B cell (primary cell): Measurements from ENCODE around the gene IGF2BP3. TPM values are rescaled to one million over a fixed set of nuclear protein-coding genes. Genes with fewer than 3 reads are reported as not detected.

ENCODE experiments used
- ATAC-seq: fragments of 200-7000 bp; cut with Tn5 transposase; one replicate; pipeline ENCODE4 v1.10.0; 2021; ENCODE audit warnings: low read depth, mild to moderate bottlenecking, moderate number of reproducible peaks, moderate library complexity
- CTCF ChIA-PET: fragments of 350-600 bp; sonication (Branson Sonifier 250); formaldehyde crosslinking; loops from one replicate; lab custom pipeline; 2021; ENCODE audit warnings: antibody characterized with exemption, inconsistent platforms; lab: Charles Lee
- POLR2A ChIA-PET: fragments of 350-600 bp; sonication (Branson Sonifier 250); formaldehyde crosslinking; loops from one replicate; lab custom pipeline; 2021; ENCODE audit warnings: antibody characterized with exemption; lab: Charles Lee
- DNase-seq: peaks from one replicate; pipeline ENCODE4 v3.0.0; 2013
- H2AFZ ChIP-seq: 2 replicates; pipeline ENCODE4 v1.6.1; 2012; ENCODE audit warnings: mild to moderate bottlenecking, low read depth, low read length; ENCODE audit not compliant: insufficient read depth, poor library complexity, severe bottlenecking
- H3K27ac ChIP-seq, 2 donors: 1 replicate in 1 of 2; 2 replicates in 1 of 2; pipeline ENCODE4 v1.5.1; 2012 to 2013; ENCODE audit warnings: low read length in 2 of 2, mild to moderate bottlenecking in 2 of 2, moderate library complexity in 1 of 2
- H3K27me3 ChIP-seq, 4 experiments: fragments of 200-600 bp in 1 of 4; sonication (generic) in 1 of 4; replicated peaks in 1 of 4; 1 replicate in 2 of 4; 2 replicates in 2 of 4; pipeline versions ENCODE4 v1.6.1 to v1.7.0; 2013 to 2016; ENCODE audit warnings: low read length in 3 of 4, mild to moderate bottlenecking in 2 of 4, mixed read lengths in 1 of 4, moderate library complexity in 1 of 4; ENCODE audit not compliant: insufficient read depth in 4 of 4, control insufficient read depth in 3 of 4; ENCODE audit errors: control extremely low read depth in 1 of 4
- H3K36me3 ChIP-seq, 2 experiments: replicated peaks in 1 of 2; 1 replicate in 1 of 2; 2 replicates in 1 of 2; pipeline versions ENCODE4 v1.6.1 to v1.7.1; 2013; ENCODE audit warnings: low read length in 1 of 2; ENCODE audit not compliant: insufficient read depth in 2 of 2, control insufficient read depth in 1 of 2; ENCODE audit errors: control extremely low read depth in 1 of 2, extremely low read depth in 1 of 2
- H3K4me1 ChIP-seq, 2 donors: fragments of 200-600 bp in 1 of 2; sonication (generic) in 1 of 2; 1 replicate in 1 of 2; 2 replicates in 1 of 2; pipeline versions ENCODE4 v1.5.1 to v1.6.1; 2013 to 2017; ENCODE audit warnings: low read length in 2 of 2; ENCODE audit not compliant: control insufficient read depth in 2 of 2, insufficient read depth in 2 of 2
- H3K4me2 ChIP-seq: replicated peaks from 2 replicates; pipeline ENCODE3; 2012; ENCODE audit warnings: mild to moderate bottlenecking, low read depth, low read length; ENCODE audit not compliant: poor library complexity, severe bottlenecking
- H3K4me3 ChIP-seq, 5 experiments: fragments of 200-600 bp in 1 of 5; sonication (generic) in 1 of 5; 1 replicate in 3 of 5; 2 replicates in 2 of 5; pipeline versions ENCODE4 v1.5.1 to v1.7.0; 2011 to 2016; ENCODE audit warnings: low read length in 4 of 5, mild to moderate bottlenecking in 4 of 5, low read depth in 2 of 5, control low read depth in 1 of 5, moderate library complexity in 1 of 5; ENCODE audit not compliant: insufficient read depth in 1 of 5; ENCODE audit errors: control extremely low read depth in 1 of 5, extremely low read depth in 1 of 5
- H3K79me2 ChIP-seq: fragments of 200-600 bp; sonication (generic); one replicate; pipeline ENCODE4 v1.6.0; 2016; ENCODE audit warnings: low read length; ENCODE audit not compliant: control insufficient read depth, insufficient read depth
- H3K9ac ChIP-seq: fragments of 200-600 bp; sonication (generic); 2 replicates; pipeline ENCODE4 v1.6.1; 2017; ENCODE audit warnings: mild to moderate bottlenecking, low read length, moderate library complexity
- H3K9me3 ChIP-seq, 3 donors: one replicate each; pipeline versions ENCODE4 v1.6.1 to v1.7.1; 2013; ENCODE audit warnings: low read length in 2 of 3; ENCODE audit not compliant: control insufficient read depth in 2 of 3, insufficient read depth in 1 of 3; ENCODE audit errors: control extremely low read depth in 1 of 3
- H4K20me1 ChIP-seq: 2 replicates; pipeline ENCODE4 v1.6.0; 2012; ENCODE audit warnings: mild to moderate bottlenecking, low read length; ENCODE audit not compliant: insufficient read depth, control insufficient read depth, poor library complexity, severe bottlenecking
- H3K27ac Mint-ChIP-seq: one replicate; pipeline ENCODE4 v1.8.0; 2021; ENCODE audit warnings: mixed read lengths
- H3K27me3 Mint-ChIP-seq: one replicate; pipeline ENCODE4 v1.8.0; 2021; ENCODE audit warnings: mixed read lengths
- H3K4me1 Mint-ChIP-seq: one replicate; pipeline ENCODE4 v1.8.0; 2021; ENCODE audit warnings: mixed read lengths
- H3K4me3 Mint-ChIP-seq: one replicate; pipeline ENCODE4 v1.8.0; 2021; ENCODE audit warnings: mixed read lengths
- H3K9me3 Mint-ChIP-seq: one replicate; pipeline ENCODE4 v1.8.0; 2022; ENCODE audit warnings: mixed read lengths; ENCODE audit not compliant: insufficient read depth
- CTCF ChIP-seq: fragments of 200-600 bp; IDR thresholded peaks from one replicate; pipeline ENCODE4 v1.8.0; 2022; ENCODE audit warnings: antibody characterized with exemption, mild to moderate bottlenecking
- EZH2 ChIP-seq: IDR thresholded peaks from 2 replicates; pipeline ENCODE4 v1.6.1; 2012; ENCODE audit warnings: borderline replicate concordance, low read depth, mild to moderate bottlenecking, moderate library complexity, low read length; ENCODE audit not compliant: insufficient read depth, poor library complexity, severe bottlenecking
- WGBS: methylation state at CpG from one replicate; pipeline ENCODE4 v1.1.5; 2013; ENCODE audit warnings: missing lambda C conversion rate; ENCODE audit not compliant: insufficient coverage; 5-methylcytosine and 5-hydroxymethylcytosine counted together
- intact Hi-C: fragments of 100-400 bp; cut with micrococcal nuclease; formaldehyde crosslinking; loops from one replicate; pipeline ENCODE4 v1.10.0; 2022
- polyA plus RNA-seq: library from polyadenylated mRNA; depleted of rRNA; stranded (reverse); fragments of >200 nt; gene quantifications from 2 replicates; pipeline ENCODE4 v1.2.3, GENCODE V29; 2012
- total RNA-seq, 2 donors: library from RNA; stranded (reverse); fragments of 120-200 nt in 1 of 2; gene quantifications; 1 replicate in 1 of 2; 2 replicates in 1 of 2; pipeline versions ENCODE4 v1.2.3 to v1.2.4, GENCODE V29; 2013 to 2022

The IGF2BP3 gene
- total and polyA plus RNA-seq, 2 donors (not counting 1 experiment from before 2014, with no cell fraction given) = 0.63 to 10.0 TPM

GRCh38 chr7:23372611-23373010 is 97.7 kb downstream of the IGF2BP3 start:
- Histone ChIP-seq H3K27me3 (no peaks in the 10 kb centered on the region), H3K9me3 (no peaks in the 10 kb centered on the region), H3K4me1 (peaks cover 43 to 45% of the 10 kb centered on the region in 2 donors), H3K79me2 (peaks cover 4% of the 10 kb centered on the region), H3K4me3 (peak overlapping the region in 2 of 5 experiments; percentile 1 to 38), H2AFZ (peak overlapping the region; percentile 7), H3K27ac (peak overlapping the region; percentile 65 to 77), H4K20me1 (no peaks in the 10 kb centered on the region), H3K9ac (peak overlapping the region; percentile 17), H3K36me3 (no peaks in the 10 kb centered on the region), H3K4me2 (peak overlapping the region; percentile 66)
- peak overlapping the region; percentile 74 for H3K4me3 Mint-ChIP-seq
- no peaks in the 10 kb centered on the region for H3K27me3 Mint-ChIP-seq
- H3K9me3 Mint-ChIP-seq = no peaks in the 10 kb centered on the region
- 68% methylated on average over 4 of the region's 4 CpGs for WGBS
- ChIA-PET POLR2A (no interaction called here), CTCF (interaction anchor here (0.6 to 6.9 kb wide), 6 partner anchors 10 to 100 kb away, joined by 3 to 51 read pairs (median 4); no protein-coding TSS in a partner anchor)
- DNase-seq = no peak
- intact Hi-C loops = loop anchor here (1.0 to 2.0 kb wide), 3 partner anchors 14 to 98 kb away; partner anchors contain the start of gene IGF2BP3
- ATAC-seq = no peak
- no peak for TF ChIP-seq CTCF
- TF ChIP-seq EZH2 = no peak
- H3K4me1 Mint-ChIP-seq = peaks cover 65% of the 10 kb centered on the region
- H3K27ac Mint-ChIP-seq = peak overlapping the region; percentile 85

- DNase-seq (no peak), ATAC-seq (no peak)
- 100% methylated on average over 1 of the region's 6 CpGs for WGBS
- H3K9me3 Mint-ChIP-seq = no peaks in the 10 kb centered on the region
- TF ChIP-seq EZH2 (no peak), CTCF (no peak)
- H4K20me1 ChIP-seq = no peaks in the 10 kb centered on the region
- peak overlapping the region; percentile 42 for H3K4me3 Mint-ChIP-seq
- H3K79me2 ChIP-seq = peaks cover 4% of the 10 kb centered on the region
- H3K4me1 ChIP-seq = peaks cover 50 to 52% of the 10 kb centered on the region in 2 donors
- no peak overlapping the region for H3K4me2 ChIP-seq
- H3K36me3 ChIP-seq = peaks cover 0 to under 1% of the 10 kb centered on the region in 2 experiments
- H2AFZ ChIP-seq = no peak overlapping the region
- H3K4me1 Mint-ChIP-seq = peaks cover 63% of the 10 kb centered on the region
- ChIA-PET POLR2A (interaction anchor here (0.6 to 0.9 kb wide), 2 partner anchors 24 to 101 kb away, joined by 3 to 4 read pairs; no protein-coding TSS in a partner anchor), CTCF (interaction anchor here (0.9 to 6.9 kb wide), 4 partner anchors 11 to 101 kb away, joined by 3 to 51 read pairs (median 4); no protein-coding TSS in a partner anchor)
- H3K27me3 Mint-ChIP-seq = no peaks in the 10 kb centered on the region
- intact Hi-C loops = loop anchor here (2.0 kb wide), 2 partner anchors 13 to 99 kb away; partner anchors contain the start of gene IGF2BP3
- H3K27ac ChIP-seq = no peak overlapping the region
- no peak overlapping the region for H3K27ac Mint-ChIP-seq
- H3K9ac ChIP-seq = no peak overlapping the region
- H3K9me3 ChIP-seq = no peaks in the 10 kb centered on the region
- no peaks in the 10 kb centered on the region for H3K27me3 ChIP-seq
- H3K4me3 ChIP-seq = no peak overlapping the region
Observed at GRCh38 chr7:23371654-23372053, 98.6 kb downstream of the IGF2BP3 start.
